OCI-LY3 (cell line): ENCODE data around the gene SMURF1.

Experiments used
- CTCF ChIP-seq: fragments of 200-600, 300-600 bp; sonication (generic); IDR thresholded peaks from 2 replicates; pipeline ENCODE4 v1.5.1; 2014; ENCODE audit warnings: antibody characterized with exemption, low read length, low read depth
- EZH2phosphoT487 ChIP-seq: fragments of 200-600 bp; shearing (Covaris generic); IDR thresholded peaks from 2 replicates; pipeline ENCODE4 v1.6.1; 2018; ENCODE audit warnings: antibody characterized with exemption, mixed run types, low read depth

DNA sequence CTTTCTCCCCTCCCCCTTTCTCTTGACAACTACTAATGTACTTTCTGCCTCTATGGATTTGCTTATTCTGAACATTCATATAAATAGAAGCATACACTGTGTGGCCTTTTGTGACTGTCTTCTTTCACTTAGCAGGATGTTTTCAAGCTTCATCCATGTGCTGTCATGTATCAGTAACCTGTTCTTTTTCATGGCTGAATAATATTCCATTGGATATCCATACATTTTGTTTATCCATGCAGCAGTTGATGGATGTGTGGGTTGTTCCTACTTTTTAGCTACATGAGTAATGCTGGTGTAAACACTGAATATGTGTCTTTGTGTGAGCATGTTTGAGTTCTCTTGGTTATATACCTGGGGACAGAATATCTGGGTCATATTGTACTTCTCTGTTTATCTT is 158.0 kb downstream of the SMURF1 start:
- no peak for TF ChIP-seq EZH2phosphoT487
- no peak for TF ChIP-seq CTCF
